Vagina (tissue), 2 donors: ENCODE results near the gene GADD45B. TPM values are rescaled to one million over a fixed set of nuclear protein-coding genes. Genes with fewer than 3 reads are reported as not detected.
"Not testable (repeated sequence)": the region's sequence is repeated elsewhere in the genome, so short reads cannot be mapped to it uniquely, and the experiment has no call there.

ENCODE experiments used
- DNase-seq, 2 donors: peaks; one replicate each; pipeline ENCODE4 v3.0.0-alpha.2; 2017; ENCODE audit errors: extremely low spot score in 2 of 2
- H3K27ac ChIP-seq: fragments of 200-600 bp; sonication (generic); one replicate; pipeline ENCODE4 v1.5.1; 2019
- H3K27me3 ChIP-seq: fragments of 200-600 bp; sonication (generic); one replicate; pipeline ENCODE4 v1.5.1; 2019
- H3K36me3 ChIP-seq, 2 donors: fragments of 200-600 bp; sonication (generic); one replicate each; pipeline ENCODE4 v1.5.1; 2017 to 2019
- H3K4me1 ChIP-seq: fragments of 200-600 bp; sonication (generic); one replicate; pipeline ENCODE4 v1.5.1; 2019
- H3K4me3 ChIP-seq, 2 donors: fragments of 200-600 bp; sonication (generic); 1 replicate in 1 of 2; 2 replicates in 1 of 2; pipeline ENCODE4 v1.5.1; 2016 to 2019
- H3K9me3 ChIP-seq: fragments of 200-600 bp; sonication (generic); one replicate; pipeline ENCODE4 v1.5.1; 2019
- CTCF ChIP-seq, 3 experiments: fragments of 450-650 bp in 2 of 3; fragments of 200-600 bp in 1 of 3; sonication (generic) in 1 of 3; IDR thresholded peaks; one replicate each; pipeline ENCODE4 v1.5.1; 2017 to 2019; ENCODE audit warnings: antibody characterized with exemption in 3 of 3, mild to moderate bottlenecking in 2 of 3, moderate library complexity in 2 of 3
- POLR2A ChIP-seq, 2 donors: fragments of 450-650 bp; IDR thresholded peaks; one replicate each; pipeline ENCODE4 v1.6.1; 2017; ENCODE audit warnings: antibody characterized with exemption in 2 of 2, mild to moderate bottlenecking in 2 of 2, moderate library complexity in 2 of 2
- POLR2AphosphoS5 ChIP-seq, 2 donors: sonication (generic); formaldehyde crosslinking; IDR thresholded peaks; one replicate each; pipeline ENCODE4 v1.9.0; 2017; ENCODE audit warnings: antibody characterized with exemption in 2 of 2, mild to moderate bottlenecking in 2 of 2, low read depth in 1 of 2; ENCODE audit not compliant: insufficient read depth in 1 of 2
- intact Hi-C: fragments of 100-400 bp; cut with DNase I; formaldehyde crosslinking; loops from one replicate; pipeline ENCODE4 v1.15.1; 2023
- total RNA-seq: library from RNA; depleted of rRNA; stranded (reverse); fragments of >200 nt; gene quantifications from one replicate; pipeline ENCODE4 v1.2.3, GENCODE V29; 2016

GADD45B gene
- total RNA-seq, 1 donor from 2014 or later, result 181 TPM

DNA sequence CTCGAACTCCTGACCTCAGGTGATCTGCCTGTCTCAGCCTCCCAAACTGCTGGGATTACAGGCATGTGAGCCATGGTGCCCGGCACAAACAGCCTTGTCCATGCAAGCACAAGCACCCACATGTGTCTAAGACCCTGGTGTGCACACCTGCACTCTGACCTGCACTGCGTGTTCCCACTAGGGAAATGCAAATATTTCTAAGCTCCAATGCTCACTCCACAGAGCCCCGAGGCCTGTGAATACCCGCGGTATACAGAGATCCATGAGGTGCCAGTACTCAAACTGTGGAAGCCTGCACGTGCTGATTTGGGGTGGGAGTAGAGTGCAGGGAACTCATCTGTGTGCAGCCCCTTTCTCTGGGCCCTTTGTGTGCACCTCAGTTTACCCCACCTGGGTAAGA, 14.7 kb downstream of the GADD45B start:
- Histone ChIP-seq H3K27ac (no peak overlapping the region), H3K4me1 (peaks cover 60% of the 10 kb centered on the region)

DNA sequence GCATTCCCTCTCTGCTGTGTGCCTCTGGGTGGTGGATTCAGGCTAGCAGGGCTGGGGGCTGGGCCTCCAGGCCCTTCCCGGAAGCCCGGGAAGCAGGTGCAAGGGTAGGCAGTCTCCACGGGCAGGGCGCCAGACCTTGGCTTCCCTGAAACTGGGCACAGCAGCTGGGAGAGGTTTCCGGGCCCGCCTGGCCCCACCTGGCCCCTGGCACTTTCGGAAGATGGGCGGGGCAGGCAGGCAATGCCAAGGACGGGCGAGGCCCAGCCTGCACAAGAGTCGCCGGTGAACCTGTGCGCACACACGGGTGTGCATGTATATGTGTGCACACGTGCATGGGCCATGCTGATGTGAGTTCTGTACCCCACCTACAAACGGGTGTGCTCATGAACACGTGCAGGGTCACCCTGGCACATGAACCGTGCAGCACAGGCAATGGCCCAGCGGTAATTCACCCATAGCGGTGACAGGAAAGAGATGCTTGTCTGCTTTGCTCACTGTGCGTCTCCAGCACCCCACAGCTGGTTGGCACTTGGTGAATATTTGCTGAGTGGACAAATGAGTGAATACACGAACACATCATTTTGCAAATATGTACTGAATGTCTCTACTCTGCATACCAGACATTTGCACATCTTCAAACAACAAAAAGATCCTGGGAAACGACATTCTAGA, 15.3 kb downstream of the GADD45B start:
- no peak overlapping the region for H3K27ac ChIP-seq
- no peaks in the 10 kb centered on the region for H3K9me3 ChIP-seq
- TF ChIP-seq CTCF (IDR thresholded peaks at IDR 0.05), result no peak
- TF ChIP-seq POLR2AphosphoS5 (IDR thresholded peaks at IDR 0.05; ENCODE audit: insufficient read depth in 1 of 2, low read depth in 1 of 2), result peak in 1 of 2 donors; percentile 46
- intact Hi-C loops, result no loop called here
- no peak overlapping the region for H3K4me3 ChIP-seq
- H3K36me3 ChIP-seq, result no peaks in the 10 kb centered on the region
- H3K27me3 ChIP-seq, result no peaks in the 10 kb centered on the region
- DNase-seq, result no peak
- H3K4me1 ChIP-seq, result peaks cover 66% of the 10 kb centered on the region

More for the DNA sequence above, 14.7 kb downstream of the GADD45B start:
- Histone ChIP-seq H3K4me3 (no peak overlapping the region), H3K36me3 (no peaks in the 10 kb centered on the region), H3K27me3 (no peaks in the 10 kb centered on the region), H3K9me3 (no peaks in the 10 kb centered on the region)
- no peak for TF ChIP-seq POLR2AphosphoS5 (IDR thresholded peaks at IDR 0.05; ENCODE audit: insufficient read depth in 1 of 2, low read depth in 1 of 2)
- TF ChIP-seq CTCF (IDR thresholded peaks at IDR 0.05), result no peak
- TF ChIP-seq POLR2A (IDR thresholded peaks at IDR 0.05), result no peak
- intact Hi-C loops, result no loop called here
- DNase-seq, result no peak

DNA sequence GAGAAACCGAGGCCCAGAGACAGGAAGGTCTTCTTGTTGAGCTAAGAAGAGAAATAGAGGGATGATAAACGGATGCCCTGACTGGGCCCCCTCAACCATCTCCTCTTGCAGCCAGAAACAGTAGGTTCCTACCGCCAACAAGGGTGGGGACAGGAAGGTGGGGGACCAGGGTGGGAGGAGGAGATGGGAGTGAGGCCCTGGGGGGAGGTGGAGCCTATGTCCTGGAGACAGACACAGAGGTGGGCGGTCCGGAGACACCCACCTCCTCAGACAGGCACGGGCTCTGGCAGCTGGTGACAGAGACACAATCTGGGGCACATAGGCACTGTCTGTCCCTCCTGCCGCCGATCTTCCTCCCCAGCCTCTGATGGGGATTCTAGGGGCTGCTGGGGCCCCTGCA, 16.9 kb downstream of the GADD45B start:
- H3K27ac ChIP-seq, result no peak overlapping the region
- no peaks in the 10 kb centered on the region for H3K9me3 ChIP-seq
- TF ChIP-seq POLR2AphosphoS5 (IDR thresholded peaks at IDR 0.05; ENCODE audit: insufficient read depth in 1 of 2, low read depth in 1 of 2) (no peak), CTCF (IDR thresholded peaks at IDR 0.05) (no peak), POLR2A (IDR thresholded peaks at IDR 0.05) (no peak)
- H3K4me1 ChIP-seq, result peaks cover 67% of the 10 kb centered on the region
- no peaks in the 10 kb centered on the region for H3K27me3 ChIP-seq
- H3K4me3 ChIP-seq, result no peak overlapping the region
- no peak for DNase-seq
- intact Hi-C loops, result no loop called here
- H3K36me3 ChIP-seq, result no peaks in the 10 kb centered on the region

DNA sequence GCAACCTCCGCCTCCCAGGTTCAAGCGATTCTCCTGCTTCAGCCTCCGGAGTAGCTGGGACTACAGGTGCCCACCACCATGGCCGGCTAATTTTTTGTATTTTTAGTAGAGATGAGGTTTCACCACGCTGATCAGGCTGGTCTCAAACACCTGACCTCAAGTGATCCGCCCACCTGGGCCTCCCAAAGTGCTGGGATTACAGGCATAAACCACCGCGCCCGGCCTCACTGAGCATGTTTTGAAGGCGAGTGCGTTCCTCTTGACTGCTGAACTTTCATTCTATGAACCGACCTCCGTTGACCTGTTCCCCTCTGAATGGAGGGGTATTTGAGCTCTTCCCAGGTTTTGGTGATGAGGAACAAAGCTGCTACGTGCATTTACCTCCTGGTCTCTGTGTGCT, 17.5 kb downstream of the GADD45B start:
- H3K9me3 ChIP-seq, H3K27ac ChIP-seq, DNase-seq, intact Hi-C loops, H3K36me3 ChIP-seq, H3K4me3 ChIP-seq, H3K27me3 ChIP-seq: not testable (repeated sequence)
- H3K4me1 ChIP-seq, result peaks cover 61% of the 10 kb centered on the region

DNA sequence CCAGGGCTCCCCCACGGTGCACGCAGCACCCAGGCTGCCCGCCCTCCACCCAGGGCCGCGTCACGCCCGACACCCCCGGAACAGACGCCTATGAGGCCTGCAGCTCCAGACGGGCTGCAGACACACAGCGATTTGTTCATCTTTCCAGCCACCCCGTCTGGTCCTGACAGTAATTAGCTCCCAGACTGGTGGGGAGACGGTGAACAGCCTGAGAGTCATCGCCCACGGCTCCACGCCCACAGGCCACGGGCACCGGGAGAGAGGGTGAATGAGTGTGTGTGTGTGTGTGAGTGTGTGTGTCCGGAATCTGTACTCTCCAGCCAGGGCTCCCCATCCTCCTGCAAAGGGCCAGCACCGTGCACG, 18.1 kb downstream of the GADD45B start:
- Histone ChIP-seq H3K9me3 (no peaks in the 10 kb centered on the region), H3K36me3 (no peaks in the 10 kb centered on the region), H3K4me1 (peaks cover 55% of the 10 kb centered on the region), H3K4me3 (peak overlapping the region; percentile 56 to 57), H3K27me3 (no peaks in the 10 kb centered on the region), H3K27ac (peak overlapping the region; percentile 84)
- intact Hi-C loops, result no loop called here
- TF ChIP-seq POLR2A (IDR thresholded peaks at IDR 0.05) (no peak), POLR2AphosphoS5 (IDR thresholded peaks at IDR 0.05; ENCODE audit: insufficient read depth in 1 of 2, low read depth in 1 of 2) (no peak), CTCF (IDR thresholded peaks at IDR 0.05) (no peak)
- no peak for DNase-seq
